ENCODE data around the gene GDF15.

The GDF15 gene

GRCh38 chr19:18432275-18433014 is 46.5 kb downstream of the GDF15 start:
- DNase-seq, result no peak

- no peak for DNase-seq
These were observed 47.2 kb downstream of the GDF15 start for GRCh38 chr19:18433015-18433691.

GRCh38 chr19:18433735-18434398 is 47.9 kb downstream of the GDF15 start:
- no peak for DNase-seq

GRCh38 chr19:18434411-18435175 is 48.6 kb downstream of the GDF15 start:
- no peak for DNase-seq

GRCh38 chr19:18435178-18435841 is 49.4 kb downstream of the GDF15 start:
- DNase-seq, result no peak

GRCh38 chr19:18435842-18436670 is 50.1 kb downstream of the GDF15 start:
- DNase-seq, result no peak

GRCh38 chr19:18436671-18437490 is 50.9 kb downstream of the GDF15 start:
- peak; percentile 60 for DNase-seq

GRCh38 chr19:18437491-18438330 is 51.8 kb downstream of the GDF15 start, which contains the start of gene ISYNA1:
Gene ISYNA1, minus strand, starts transcription at chr19:18438133. Its CDS starts 154 bp downstream, at chr19:18437979.
- DNase-seq, result no peak

- DNase-seq, result no peak
These were observed 52.5 kb downstream of the GDF15 start for GRCh38 chr19:18438331-18439024.

Measured in DMS153 (cell line).